Fibroblast of villous mesenchyme (primary cell): Measurements from ENCODE around the gene KLHDC8A. TPM values are rescaled to one million over a fixed set of nuclear protein-coding genes. Genes with fewer than 3 reads are reported as not detected.

Source experiments
- DNase-seq: peaks from one replicate; pipeline ENCODE4 v3.0.0-alpha.2; 2010; ENCODE audit warnings: low read depth
- H3K4me3 ChIP-seq: 2 replicates; pipeline ENCODE4 v1.5.1; 2011; ENCODE audit warnings: low read depth, mild to moderate bottlenecking, low read length
- total RNA-seq: library from RNA; depleted of rRNA; stranded (reverse); fragments of >200 nt; gene quantifications from 2 replicates; pipeline ENCODE4 v1.2.3, GENCODE V29; 2012
- TF ChIP-seq, protein P1 (sequence below): IDR thresholded peaks from 2 replicates; pipeline ENCODE4 v1.5.1; 2012; ENCODE audit warnings: low read depth, mild to moderate bottlenecking, low read length; ENCODE audit not compliant: insufficient read depth

The KLHDC8A gene
- total RNA-seq, 1 donor, result not detected

GRCh38 chr1:205359771-205360565 lies 3.2 kb upstream of the KLHDC8A start:
- H3K4me3 ChIP-seq, result no peak overlapping the region
- TF ChIP-seq, protein P1, sequence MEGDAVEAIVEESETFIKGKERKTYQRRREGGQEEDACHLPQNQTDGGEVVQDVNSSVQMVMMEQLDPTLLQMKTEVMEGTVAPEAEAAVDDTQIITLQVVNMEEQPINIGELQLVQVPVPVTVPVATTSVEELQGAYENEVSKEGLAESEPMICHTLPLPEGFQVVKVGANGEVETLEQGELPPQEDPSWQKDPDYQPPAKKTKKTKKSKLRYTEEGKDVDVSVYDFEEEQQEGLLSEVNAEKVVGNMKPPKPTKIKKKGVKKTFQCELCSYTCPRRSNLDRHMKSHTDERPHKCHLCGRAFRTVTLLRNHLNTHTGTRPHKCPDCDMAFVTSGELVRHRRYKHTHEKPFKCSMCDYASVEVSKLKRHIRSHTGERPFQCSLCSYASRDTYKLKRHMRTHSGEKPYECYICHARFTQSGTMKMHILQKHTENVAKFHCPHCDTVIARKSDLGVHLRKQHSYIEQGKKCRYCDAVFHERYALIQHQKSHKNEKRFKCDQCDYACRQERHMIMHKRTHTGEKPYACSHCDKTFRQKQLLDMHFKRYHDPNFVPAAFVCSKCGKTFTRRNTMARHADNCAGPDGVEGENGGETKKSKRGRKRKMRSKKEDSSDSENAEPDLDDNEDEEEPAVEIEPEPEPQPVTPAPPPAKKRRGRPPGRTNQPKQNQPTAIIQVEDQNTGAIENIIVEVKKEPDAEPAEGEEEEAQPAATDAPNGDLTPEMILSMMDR, result no peak
- no peak for DNase-seq

DNA sequence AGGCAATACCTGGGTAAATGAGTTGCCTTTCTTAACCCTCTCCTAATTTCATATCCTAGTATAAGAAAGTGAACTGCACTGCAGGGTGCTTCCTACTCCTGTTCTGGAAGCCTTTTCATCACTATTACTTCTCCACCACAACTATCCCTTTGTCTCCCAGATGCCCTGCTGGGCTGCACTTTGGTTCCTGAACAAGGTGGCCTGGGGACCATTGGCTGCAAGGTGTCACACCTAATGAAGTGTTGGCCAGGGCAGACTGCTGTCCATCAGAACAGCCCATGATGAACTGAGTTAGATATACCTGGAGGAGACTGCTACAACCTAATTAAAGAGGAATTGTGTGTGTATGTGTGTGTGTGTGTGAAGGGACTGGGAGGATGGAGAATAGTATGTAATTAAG lies 1.9 kb upstream of the KLHDC8A start:
- TF ChIP-seq, protein P1, result no peak
- no peak overlapping the region for H3K4me3 ChIP-seq
- no peak for DNase-seq

- no peak for DNase-seq
- H3K4me3 ChIP-seq, result no peak overlapping the region
- TF ChIP-seq, protein P1, result no peak
These were observed 845 bp upstream of the KLHDC8A start for GRCh38 chr1:205357567-205357966.

DNA sequence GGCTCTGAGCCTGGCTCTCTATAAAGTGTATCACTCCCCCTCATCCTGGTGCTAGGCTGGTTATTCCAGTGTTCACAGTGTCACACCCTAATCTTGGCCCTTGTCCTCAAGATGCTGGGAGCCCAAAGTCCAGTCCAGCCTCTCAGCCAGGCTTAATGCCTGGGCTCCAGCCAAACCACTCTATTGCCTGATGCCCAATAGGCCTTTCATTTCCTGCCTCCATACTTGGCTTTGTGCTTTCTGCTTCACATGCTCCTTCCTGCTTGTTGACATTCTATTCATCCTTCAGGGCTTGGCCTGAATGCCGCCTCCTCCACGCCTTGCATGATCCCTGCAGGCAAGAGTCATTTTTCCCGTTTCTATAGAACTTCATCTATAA lies 1.7 kb downstream of the KLHDC8A start:
- no peak overlapping the region for H3K4me3 ChIP-seq
- TF ChIP-seq, protein P1, result no peak
- peak; percentile 37 for DNase-seq

GRCh38 chr1:205354259-205355074 lies 2.3 kb downstream of the KLHDC8A start:
- DNase-seq, result peak; percentile 67
- H3K4me3 ChIP-seq, result no peak overlapping the region
- TF ChIP-seq, protein P1, result peak; percentile 89

GRCh38 chr1:205353612-205354011 lies 3.1 kb downstream of the KLHDC8A start:
- no peak overlapping the region for H3K4me3 ChIP-seq
- DNase-seq, result peak; percentile 30
- TF ChIP-seq, protein P1, result no peak
